ENCODE data around the gene ZNF692. TPM values are rescaled to one million over a fixed set of nuclear protein-coding genes. Genes with fewer than 3 reads are reported as not detected.

Gene ZNF692
- total RNA-seq, 1 donor from 2014 or later, result 80.1 TPM

GRCh38 chr1:248840946-248841345 is 17.9 kb downstream of the ZNF692 start:
- H3K27ac Mint-ChIP-seq, result peak overlapping the region; percentile 66
- H3K4me1 Mint-ChIP-seq, result peaks cover 15% of the 10 kb centered on the region
- no peaks in the 10 kb centered on the region for H3K27me3 Mint-ChIP-seq (ENCODE audit: low read depth)
- peak overlapping the region; percentile 3 for H3K4me3 Mint-ChIP-seq
- DNase-seq (ENCODE audit: low spot score in 2 of 2, unreplicated experiment in 2 of 2), result no peak
- TF ChIP-seq CTCF (IDR thresholded peaks at IDR 0.05; ENCODE audit: unreplicated experiment), result no peak
- no peaks in the 10 kb centered on the region for H3K9me3 Mint-ChIP-seq
- H3K36me3 Mint-ChIP-seq, result peaks cover 5% of the 10 kb centered on the region

GRCh38 chr1:248839168-248839555 is 19.7 kb downstream of the ZNF692 start:
- peaks cover 15% of the 10 kb centered on the region for H3K4me1 Mint-ChIP-seq
- no peaks in the 10 kb centered on the region for H3K27me3 Mint-ChIP-seq (ENCODE audit: low read depth)
- DNase-seq (ENCODE audit: low spot score in 2 of 2, unreplicated experiment in 2 of 2), result no peak
- H3K9me3 Mint-ChIP-seq, result no peaks in the 10 kb centered on the region
- peak overlapping the region; percentile 100 for H3K27ac Mint-ChIP-seq
- H3K4me3 Mint-ChIP-seq, result no peak overlapping the region
- no peaks in the 10 kb centered on the region for H3K36me3 Mint-ChIP-seq
- TF ChIP-seq CTCF (IDR thresholded peaks at IDR 0.05; ENCODE audit: unreplicated experiment), result no peak

- DNase-seq (ENCODE audit: low spot score in 2 of 2, unreplicated experiment in 2 of 2), result peak; percentile 83 to 95
- Mint-ChIP-seq H3K4me1 (peaks cover 15% of the 10 kb centered on the region), H3K27ac (peak overlapping the region; percentile 100), H3K9me3 (no peaks in the 10 kb centered on the region), H3K36me3 (no peaks in the 10 kb centered on the region), H3K4me3 (no peak overlapping the region), H3K27me3 (ENCODE audit: low read depth) (peaks cover 5% of the 10 kb centered on the region)
- no peak for TF ChIP-seq CTCF (IDR thresholded peaks at IDR 0.05; ENCODE audit: unreplicated experiment)
Observed at GRCh38 chr1:248838357-248839167, 20.3 kb downstream of the ZNF692 start.

GRCh38 chr1:248837781-248838356 is 21.0 kb downstream of the ZNF692 start, which contains the start of gene ZNF672:
ZNF672 (plus strand) TSS chr1:248838224; CDS start chr1:248847275, 9,051 bp downstream.
- Mint-ChIP-seq H3K27ac (peak within 1 kb of the TSS; percentile 100), H3K9me3 (no peaks in the 10 kb centered on the region), H3K27me3 (ENCODE audit: low read depth) (peaks cover 7% of the 10 kb centered on the region), H3K4me3 (no peak within 1 kb of the TSS), H3K36me3 (no peaks in the 10 kb centered on the region), H3K4me1 (peaks cover 15% of the 10 kb centered on the region)
- peak; percentile 93 to 96 for DNase-seq (ENCODE audit: low spot score in 2 of 2, unreplicated experiment in 2 of 2)
- no peak for TF ChIP-seq CTCF (IDR thresholded peaks at IDR 0.05; ENCODE audit: unreplicated experiment)

GRCh38 chr1:248837045-248837780 is 21.7 kb downstream of the ZNF692 start:
- TF ChIP-seq CTCF (IDR thresholded peaks at IDR 0.05; ENCODE audit: unreplicated experiment), result no peak
- peaks cover 14% of the 10 kb centered on the region for H3K4me1 Mint-ChIP-seq
- no peaks in the 10 kb centered on the region for H3K36me3 Mint-ChIP-seq
- H3K9me3 Mint-ChIP-seq, result no peaks in the 10 kb centered on the region
- H3K27ac Mint-ChIP-seq, result peak overlapping the region; percentile 79
- no peak overlapping the region for H3K4me3 Mint-ChIP-seq
- peaks cover 7% of the 10 kb centered on the region for H3K27me3 Mint-ChIP-seq (ENCODE audit: low read depth)
- DNase-seq (ENCODE audit: low spot score in 2 of 2, unreplicated experiment in 2 of 2), result no peak

Measured in mesothelial cell of epicardium (in vitro differentiated cells).